NCI-H526 treated with DMSO at 0.1 percent for 48 hours (cell line): Measurements from ENCODE around the gene PARP16.
"Not testable (repeated sequence)": the region's sequence is repeated elsewhere in the genome, so short reads cannot be mapped to it uniquely, and the experiment has no call there.

ENCODE experiments used
- DNase-seq: peaks from one replicate; lab custom pipeline; 2025; lab: John Stamatoyannopoulos, UW

The PARP16 gene

GRCh38 chr15:65275728-65276126 lies 11.0 kb downstream of the PARP16 start:
- no peak for DNase-seq

- DNase-seq, result no peak
Observed at GRCh38 chr15:65275104-65275727, 11.5 kb downstream of the PARP16 start.

GRCh38 chr15:65270811-65271545 lies 15.7 kb downstream of the PARP16 start:
- peak; percentile 11 for DNase-seq

GRCh38 chr15:65268411-65268810 lies 18.3 kb downstream of the PARP16 start:
- no peak for DNase-seq

- no peak for DNase-seq
Observed at GRCh38 chr15:65266469-65266868, 20.2 kb downstream of the PARP16 start.

- no peak for DNase-seq
Observed at GRCh38 chr15:65264863-65265430, 21.7 kb downstream of the PARP16 start.

GRCh38 chr15:65263313-65263712 lies 23.4 kb downstream of the PARP16 start:
- no peak for DNase-seq

- DNase-seq, result no peak
Observed at GRCh38 chr15:65260968-65261367, 25.7 kb downstream of the PARP16 start.

- DNase-seq, result no peak
Observed at GRCh38 chr15:65259367-65259797, 27.3 kb downstream of the PARP16 start.

GRCh38 chr15:65258375-65259262 lies 28.1 kb downstream of the PARP16 start:
- DNase-seq, result no peak

GRCh38 chr15:65255486-65256140 lies 31.1 kb downstream of the PARP16 start:
- DNase-seq, result no peak

- no peak for DNase-seq
Observed at GRCh38 chr15:65254758-65255157, 31.9 kb downstream of the PARP16 start.

GRCh38 chr15:65254356-65254755 lies 32.3 kb downstream of the PARP16 start:
- DNase-seq, result no peak

- no peak for DNase-seq
Observed at GRCh38 chr15:65249641-65250040, 37.0 kb downstream of the PARP16 start.

GRCh38 chr15:65248511-65249255 lies 38.0 kb downstream of the PARP16 start:
- DNase-seq, result no peak

- no peak for DNase-seq
Observed at GRCh38 chr15:65246939-65247338, 39.7 kb downstream of the PARP16 start.

GRCh38 chr15:65246026-65246714 lies 40.5 kb downstream of the PARP16 start:
- DNase-seq, result no peak

GRCh38 chr15:65245096-65245856 lies 41.4 kb downstream of the PARP16 start:
- no peak for DNase-seq

GRCh38 chr15:65244638-65245037 lies 42.0 kb downstream of the PARP16 start:
- no peak for DNase-seq

- not testable (repeated sequence) for DNase-seq
Observed at GRCh38 chr15:65236443-65236842, 50.2 kb downstream of the PARP16 start.
